Nephron (organoid): ENCODE data around the gene WAC.

ENCODE experiments used
- H3K27ac Mint-ChIP-seq, 3 experiments: 2 replicates each; pipeline ENCODE4 v1.8.0; 2020; ENCODE audit warnings: mixed read lengths in 3 of 3, mild to moderate bottlenecking in 2 of 3, moderate library complexity in 1 of 3
- H3K27me3 Mint-ChIP-seq: 2 replicates; pipeline ENCODE4 v1.8.0; 2021; ENCODE audit warnings: low read depth, mild to moderate bottlenecking, moderate library complexity, mixed read lengths
- H3K36me3 Mint-ChIP-seq: 2 replicates; pipeline ENCODE4 v1.8.0; 2020; ENCODE audit warnings: low read depth, mixed read lengths
- H3K4me1 Mint-ChIP-seq: 2 replicates; pipeline ENCODE4 v1.8.0; 2020; ENCODE audit warnings: mixed read lengths
- H3K4me3 Mint-ChIP-seq, 3 experiments: 2 replicates each; pipeline ENCODE4 v1.8.0; 2020; ENCODE audit warnings: mild to moderate bottlenecking in 3 of 3, mixed read lengths in 3 of 3, moderate library complexity in 2 of 3
- H3K9me3 Mint-ChIP-seq: 2 replicates; pipeline ENCODE4 v1.8.0; 2020; ENCODE audit warnings: mixed read lengths
- TF ChIP-seq, protein P1 (sequence below), 3 experiments: fragments of 200-600 bp; sonication (generic); IDR thresholded peaks; one replicate each; pipeline ENCODE4 v1.5.0; 2021; ENCODE audit warnings: antibody characterized with exemption in 3 of 3; ENCODE audit not compliant: unreplicated experiment in 3 of 3

Gene WAC

DNA sequence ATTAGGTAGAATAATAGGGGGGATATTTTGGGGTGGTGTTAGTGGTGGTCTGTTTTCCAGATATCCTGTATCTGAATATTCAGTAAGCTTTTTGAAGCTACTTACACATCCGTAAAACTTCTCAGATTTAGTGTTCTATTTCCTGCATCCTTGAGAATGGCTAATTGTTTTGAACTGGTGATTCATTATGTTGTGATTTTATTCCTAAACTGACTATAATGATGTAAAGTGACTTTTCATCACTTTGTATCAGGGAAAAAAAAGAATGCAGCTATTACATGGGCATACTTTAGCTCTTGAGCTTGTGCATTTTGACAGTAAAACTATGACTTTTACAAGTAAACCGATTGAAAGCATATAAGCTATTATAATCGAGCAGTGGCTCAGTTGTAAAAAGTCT lies 18.2 kb downstream of the WAC start:
- Mint-ChIP-seq H3K27me3 (no peaks in the 10 kb centered on the region), H3K4me3 (no peak overlapping the region), H3K27ac (peak overlapping the region in 2 of 3 experiments; percentile 42 to 55), H3K4me1 (peaks cover 45% of the 10 kb centered on the region), H3K36me3 (peaks cover 81% of the 10 kb centered on the region), H3K9me3 (no peaks in the 10 kb centered on the region)
- TF ChIP-seq, protein P1, sequence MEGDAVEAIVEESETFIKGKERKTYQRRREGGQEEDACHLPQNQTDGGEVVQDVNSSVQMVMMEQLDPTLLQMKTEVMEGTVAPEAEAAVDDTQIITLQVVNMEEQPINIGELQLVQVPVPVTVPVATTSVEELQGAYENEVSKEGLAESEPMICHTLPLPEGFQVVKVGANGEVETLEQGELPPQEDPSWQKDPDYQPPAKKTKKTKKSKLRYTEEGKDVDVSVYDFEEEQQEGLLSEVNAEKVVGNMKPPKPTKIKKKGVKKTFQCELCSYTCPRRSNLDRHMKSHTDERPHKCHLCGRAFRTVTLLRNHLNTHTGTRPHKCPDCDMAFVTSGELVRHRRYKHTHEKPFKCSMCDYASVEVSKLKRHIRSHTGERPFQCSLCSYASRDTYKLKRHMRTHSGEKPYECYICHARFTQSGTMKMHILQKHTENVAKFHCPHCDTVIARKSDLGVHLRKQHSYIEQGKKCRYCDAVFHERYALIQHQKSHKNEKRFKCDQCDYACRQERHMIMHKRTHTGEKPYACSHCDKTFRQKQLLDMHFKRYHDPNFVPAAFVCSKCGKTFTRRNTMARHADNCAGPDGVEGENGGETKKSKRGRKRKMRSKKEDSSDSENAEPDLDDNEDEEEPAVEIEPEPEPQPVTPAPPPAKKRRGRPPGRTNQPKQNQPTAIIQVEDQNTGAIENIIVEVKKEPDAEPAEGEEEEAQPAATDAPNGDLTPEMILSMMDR (IDR thresholded peaks at IDR 0.05; ENCODE audit: unreplicated experiment in 3 of 3): no peak

DNA sequence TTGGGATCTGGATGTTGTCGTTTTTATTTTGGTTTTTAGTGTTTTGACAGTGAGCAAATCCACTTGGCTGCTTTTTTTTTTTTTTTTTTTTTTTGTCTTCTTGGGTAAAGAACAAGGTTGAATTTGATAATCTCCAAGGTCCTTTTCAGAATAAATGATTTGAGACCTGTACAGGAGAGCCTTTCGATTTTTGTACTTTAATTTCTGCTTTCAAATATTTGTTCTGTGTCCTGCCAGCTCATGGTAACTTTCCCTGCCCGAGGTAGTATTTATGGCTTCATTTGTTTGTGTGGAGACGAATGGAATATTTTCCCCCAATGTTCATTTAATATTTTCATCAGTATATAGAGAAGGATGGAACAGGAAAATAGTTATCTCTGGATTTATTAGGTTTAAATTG lies 19.9 kb downstream of the WAC start:
- Mint-ChIP-seq H3K36me3 (peaks cover 77% of the 10 kb centered on the region), H3K27ac (peak overlapping the region; percentile 2 to 54 (median 18)), H3K9me3 (no peaks in the 10 kb centered on the region), H3K4me3 (no peak overlapping the region), H3K27me3 (no peaks in the 10 kb centered on the region), H3K4me1 (peaks cover 45% of the 10 kb centered on the region)
- TF ChIP-seq, protein P1 (IDR thresholded peaks at IDR 0.05; ENCODE audit: unreplicated experiment in 3 of 3): no peak

DNA sequence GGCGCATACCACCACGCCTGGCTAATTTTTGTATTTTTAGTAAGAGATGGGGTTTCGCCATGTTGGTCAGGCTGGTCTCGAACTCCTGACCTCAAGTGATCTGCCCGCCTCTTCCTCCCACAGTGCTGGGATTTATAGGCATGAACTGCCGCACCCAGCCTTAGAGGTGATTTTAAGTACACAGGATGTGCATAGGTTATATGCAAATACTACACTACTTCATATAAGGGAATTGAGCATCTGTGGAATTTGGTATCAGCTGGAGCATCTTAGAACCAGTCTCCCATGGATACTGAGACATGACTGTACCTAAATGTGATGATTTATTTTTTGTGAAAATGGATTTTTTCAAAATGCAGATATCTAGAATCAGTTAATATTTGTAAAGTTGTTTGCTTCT lies 21.1 kb downstream of the WAC start:
- TF ChIP-seq, protein P1 (IDR thresholded peaks at IDR 0.05; ENCODE audit: unreplicated experiment in 3 of 3): no peak
- peaks cover 53% of the 10 kb centered on the region for H3K4me1 Mint-ChIP-seq
- H3K9me3 Mint-ChIP-seq: no peaks in the 10 kb centered on the region
- no peak overlapping the region for H3K4me3 Mint-ChIP-seq
- H3K27ac Mint-ChIP-seq: no peak overlapping the region
- H3K27me3 Mint-ChIP-seq: no peaks in the 10 kb centered on the region
- H3K36me3 Mint-ChIP-seq: peaks cover 76% of the 10 kb centered on the region

DNA sequence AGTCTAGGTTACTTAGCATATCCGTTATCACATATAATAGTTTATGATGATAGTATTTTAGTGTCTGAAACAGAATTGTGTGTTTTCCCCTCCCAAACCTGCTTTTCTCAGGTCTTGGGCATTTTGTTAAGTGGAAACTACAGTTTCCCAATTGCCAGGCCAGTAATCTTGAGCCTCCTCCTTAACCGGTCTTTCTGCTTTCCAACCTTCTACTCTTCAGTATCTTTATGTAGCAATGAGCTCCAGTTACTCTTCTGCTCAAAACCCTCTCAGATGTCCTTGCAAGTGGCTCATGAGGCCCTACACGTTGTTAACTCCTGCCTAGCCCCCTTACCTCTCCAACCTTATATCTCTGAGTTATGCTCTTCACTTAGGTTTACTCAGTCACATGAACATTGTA lies 22.0 kb downstream of the WAC start:
- H3K4me3 Mint-ChIP-seq: no peak overlapping the region
- no peaks in the 10 kb centered on the region for H3K9me3 Mint-ChIP-seq
- H3K4me1 Mint-ChIP-seq: peaks cover 55% of the 10 kb centered on the region
- peaks cover 74% of the 10 kb centered on the region for H3K36me3 Mint-ChIP-seq
- TF ChIP-seq, protein P1 (IDR thresholded peaks at IDR 0.05; ENCODE audit: unreplicated experiment in 3 of 3): no peak
- H3K27ac Mint-ChIP-seq: peak overlapping the region in 2 of 3 experiments; percentile 4 to 52
- H3K27me3 Mint-ChIP-seq: no peaks in the 10 kb centered on the region

DNA sequence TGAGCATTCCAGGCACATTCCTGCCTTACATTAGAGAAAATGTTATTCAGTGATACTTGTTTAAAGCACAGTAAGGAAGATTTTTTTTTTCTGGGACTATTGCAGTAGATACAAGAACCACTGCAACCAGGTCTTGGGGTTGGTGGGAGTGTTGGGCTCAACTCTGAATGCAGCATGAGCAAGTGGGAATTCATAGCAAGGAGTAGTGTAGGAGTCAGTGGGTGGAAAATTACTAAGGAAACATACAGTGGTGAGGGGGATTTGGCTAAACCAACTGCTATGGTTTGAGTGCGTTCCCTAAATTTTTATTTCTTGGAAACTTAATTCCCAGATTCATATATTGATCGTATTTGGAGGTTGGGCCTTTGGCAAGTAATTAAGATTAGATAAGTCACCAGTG lies 22.4 kb downstream of the WAC start:
- no peaks in the 10 kb centered on the region for H3K9me3 Mint-ChIP-seq
- H3K4me3 Mint-ChIP-seq: no peak overlapping the region
- peak overlapping the region in 2 of 3 experiments; percentile 4 to 52 for H3K27ac Mint-ChIP-seq
- TF ChIP-seq, protein P1 (IDR thresholded peaks at IDR 0.05; ENCODE audit: unreplicated experiment in 3 of 3): no peak
- H3K27me3 Mint-ChIP-seq: no peaks in the 10 kb centered on the region
- peaks cover 53% of the 10 kb centered on the region for H3K4me1 Mint-ChIP-seq
- H3K36me3 Mint-ChIP-seq: peaks cover 74% of the 10 kb centered on the region

DNA sequence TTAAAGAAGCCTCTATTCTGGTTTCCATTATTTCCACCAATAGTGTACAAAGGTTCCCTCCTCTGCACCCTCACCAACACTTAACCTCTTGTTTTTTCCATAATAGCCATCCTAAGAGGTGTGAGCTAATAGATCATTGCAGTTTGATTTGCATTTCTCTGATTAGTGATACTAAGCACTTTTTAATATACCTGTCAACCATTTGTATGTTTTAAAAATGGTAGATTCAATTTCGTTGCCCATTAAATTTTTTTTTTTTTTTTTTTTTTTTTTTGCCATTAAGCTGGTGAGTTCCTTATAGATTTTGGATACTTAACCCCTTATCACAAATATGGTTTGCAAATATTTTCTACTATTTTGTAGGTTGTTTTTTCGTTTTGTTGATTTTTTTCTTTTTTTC lies 23.2 kb downstream of the WAC start:
- no peaks in the 10 kb centered on the region for H3K9me3 Mint-ChIP-seq
- TF ChIP-seq, protein P1 (IDR thresholded peaks at IDR 0.05; ENCODE audit: unreplicated experiment in 3 of 3): no peak
- no peaks in the 10 kb centered on the region for H3K27me3 Mint-ChIP-seq
- H3K36me3 Mint-ChIP-seq: peaks cover 74% of the 10 kb centered on the region
- peaks cover 56% of the 10 kb centered on the region for H3K4me1 Mint-ChIP-seq
- no peak overlapping the region for H3K4me3 Mint-ChIP-seq
- H3K27ac Mint-ChIP-seq: no peak overlapping the region
